A549 (cell line): ENCODE results near the gene KBTBD7. TPM values are rescaled to one million over a fixed set of nuclear protein-coding genes. Genes with fewer than 3 reads are reported as not detected.

Experiments
- ATAC-seq, 2 experiments: fragments of 200-7000 bp in 1 of 2; fragments of >200 bp in 1 of 2; cut with Nextera tagmentation in 1 of 2; cut with Tn5 transposase in 1 of 2; 3 replicates each; pipeline versions ENCODE4 v1.8.0 to v1.9.1; 2018 to 2020; ENCODE audit warnings: mild to moderate bottlenecking in 1 of 2, moderate library complexity in 1 of 2
- CTCF ChIA-PET: fragments of 300-600 bp; sonication (Branson Sonifier 250); formaldehyde crosslinking; extraction: SDS; loops from one replicate; lab custom pipeline; 2021; ENCODE audit warnings: antibody characterized with exemption, inconsistent platforms; lab: Yijun Ruan, JAX
- POLR2A ChIA-PET: fragments of 350-600 bp; formaldehyde crosslinking; extraction: SDS; loops from one replicate; lab custom pipeline; 2021; ENCODE audit warnings: antibody characterized with exemption, inconsistent platforms; lab: Yijun Ruan, JAX
- DNase-seq, 2 experiments: peaks; one replicate each; pipeline versions ENCODE4 v3.0.0 to v3.0.0-alpha.2; 2011 to 2016; ENCODE audit warnings: low read depth in 1 of 2, low spot score in 1 of 2
- FAIRE-seq: peaks from 2 replicates; lab custom pipeline; 2011; peaks lifted over from hg19 to GRCh38; lab: Jason Lieb, UNC
- H3K27ac ChIP-seq, 2 experiments: fragments of >200 bp; sonication (Bioruptor Twin); formaldehyde crosslinking; 3 replicates each; pipeline ENCODE4 v1.5.1; 2016 to 2017
- H3K4me1 ChIP-seq: fragments of >200 bp; sonication (Bioruptor Twin); formaldehyde crosslinking; 3 replicates; pipeline ENCODE4 v1.6.1; 2016
- H3K4me2 ChIP-seq: fragments of >200 bp; sonication (Bioruptor Twin); formaldehyde crosslinking; 3 replicates; pipeline ENCODE4 v1.6.1; 2016
- H3K4me3 ChIP-seq: fragments of >200 bp; sonication (Bioruptor Twin); formaldehyde crosslinking; 3 replicates; pipeline ENCODE4 v1.5.1; 2016
- H3K9me3 ChIP-seq: fragments of >200 bp; sonication (Bioruptor Twin); formaldehyde crosslinking; 3 replicates; pipeline ENCODE4 v1.6.1; 2016
- ATOH8 ChIP-seq: fragments of 250-450 bp; sonication (Bioruptor Pico); IDR thresholded peaks from 2 replicates; pipeline ENCODE4 v1.5.0; 2020; ENCODE audit warnings: low read depth, mild to moderate bottlenecking, moderate library complexity
- CHD2 ChIP-seq: fragments of 150-350 bp; IDR thresholded peaks from 2 replicates; pipeline ENCODE4 v1.6.1; 2014; ENCODE audit warnings: low read length; ENCODE audit not compliant: partially characterized antibody
- EP300 ChIP-seq, 2 experiments: fragments of >200 bp; sonication (Bioruptor Twin); formaldehyde crosslinking; IDR thresholded peaks; 2 replicates in 1 of 2; 3 replicates in 1 of 2; pipeline ENCODE4 v1.6.1; 2016 to 2017
- FOSB ChIP-seq: fragments of 250-450 bp; sonication (Bioruptor Pico); IDR thresholded peaks from 2 replicates; pipeline ENCODE4 v1.5.0; 2020; ENCODE audit warnings: mild to moderate bottlenecking, moderate library complexity
- GATA3 ChIP-seq: IDR thresholded peaks from 2 replicates; pipeline ENCODE4 v1.6.1; 2012; ENCODE audit warnings: borderline replicate concordance
- HEYL ChIP-seq: fragments of 250-450 bp; sonication (Bioruptor Pico); IDR thresholded peaks from 2 replicates; pipeline ENCODE4 v1.8.0; 2021; ENCODE audit warnings: mild to moderate bottlenecking, moderate library complexity
- HOXA7 ChIP-seq: fragments of 250-450 bp; sonication (Bioruptor Pico); IDR thresholded peaks from 2 replicates; pipeline ENCODE4 v1.5.0; 2020; ENCODE audit warnings: mild to moderate bottlenecking, moderate library complexity
- HOXB13 ChIP-seq: fragments of 250-450 bp; sonication (Bioruptor Pico); IDR thresholded peaks from 2 replicates; pipeline ENCODE4 v1.5.0; 2020; ENCODE audit warnings: low read depth, mild to moderate bottlenecking, moderate library complexity
- KDM5A ChIP-seq: fragments of 200-600 bp; sonication (generic); IDR thresholded peaks from 2 replicates; pipeline ENCODE4 v1.6.1; 2016; ENCODE audit warnings: antibody characterized with exemption, mild to moderate bottlenecking
- MAFK ChIP-seq: fragments of 450-650 bp; IDR thresholded peaks from 2 replicates; pipeline ENCODE4 v1.6.1; 2014; ENCODE audit not compliant: partially characterized antibody
- MAZ ChIP-seq: fragments of 150-350 bp; IDR thresholded peaks from 2 replicates; pipeline ENCODE4 v1.6.1; 2014; ENCODE audit warnings: antibody characterized with exemption, low read depth, low read length, borderline replicate concordance
- MYC ChIP-seq: IDR thresholded peaks from 2 replicates; pipeline ENCODE4 v1.6.1; 2012; ENCODE audit warnings: mild to moderate bottlenecking, inconsistent platforms, low read length, improper control_type of control experiment, borderline replicate concordance
- NFE2L2 ChIP-seq: fragments of 150-350 bp; conservative IDR thresholded peaks from 2 replicates; pipeline ENCODE4 v1.6.1; 2014; ENCODE audit warnings: low read length
- NPAS2 ChIP-seq: fragments of 250-450 bp; sonication (Bioruptor Pico); IDR thresholded peaks from 2 replicates; pipeline ENCODE4 v1.8.0; 2022; ENCODE audit warnings: mild to moderate bottlenecking, moderate library complexity, borderline replicate concordance
- NR3C1 ChIP-seq: fragments of >200 bp; sonication (Bioruptor Twin); formaldehyde crosslinking; IDR thresholded peaks from 3 replicates; pipeline ENCODE4 v1.6.1; 2017
- PBX3 ChIP-seq: IDR thresholded peaks from 2 replicates; pipeline ENCODE4 v1.6.1; 2012
- POLR2AphosphoS2 ChIP-seq: conservative IDR thresholded peaks from 2 replicates; pipeline ENCODE4 v1.6.1; 2012; ENCODE audit warnings: low read length, improper control_type of control experiment, inconsistent platforms
- RAD21 ChIP-seq, 2 experiments: fragments of >200 bp in 1 of 2; sonication (Bioruptor Twin) in 1 of 2; formaldehyde crosslinking in 1 of 2; IDR thresholded peaks in 1 of 2; conservative IDR thresholded peaks in 1 of 2; 2 replicates in 1 of 2; 3 replicates in 1 of 2; pipeline ENCODE4 v1.6.1; 2012 to 2018; ENCODE audit warnings: inconsistent platforms in 1 of 2
- SMC3 ChIP-seq: fragments of >200 bp; sonication (Bioruptor Twin); formaldehyde crosslinking; IDR thresholded peaks from 3 replicates; pipeline ENCODE4 v1.6.1; 2018; ENCODE audit warnings: inconsistent platforms
- TFCP2L1 ChIP-seq: fragments of 250-450 bp; sonication (Bioruptor Pico); IDR thresholded peaks from 2 replicates; pipeline ENCODE4 v1.5.0; 2021; ENCODE audit warnings: mild to moderate bottlenecking
- ZNF302 ChIP-seq: fragments of 250-450 bp; sonication (Bioruptor Pico); IDR thresholded peaks from 2 replicates; pipeline ENCODE4 v1.9.0; 2021; ENCODE audit warnings: inconsistent platforms, mild to moderate bottlenecking, moderate library complexity
- WGBS: methylation state at CpG from one replicate; pipeline ENCODE4 v1.1.6; 2017; ENCODE audit errors: missing lambda C conversion rate; 5-methylcytosine and 5-hydroxymethylcytosine counted together
- polyA plus RNA-seq, 4 experiments: library from polyadenylated mRNA; depleted of rRNA in 3 of 4; stranded (reverse); fragments of >200 nt; fragmentation: RNase III in 1 of 4; extraction: RNeasy Plus Mini Kit Qiagen cat#74134 plus additional on column Dnase treatment in 1 of 4; gene quantifications; 2 replicates in 3 of 4; 3 replicates in 1 of 4; pipeline ENCODE4 v1.2.3, GENCODE V29; 2011 to 2017

The KBTBD7 gene
- polyA plus RNA-seq, 2 of the 4 experiments (the other 2 are of a cell fraction), result 3.2 to 4.4 TPM

GRCh38 chr13:41156620-41157019, 37.7 kb downstream of the KBTBD7 start:
- CTCF ChIA-PET, result no interaction called here
- peaks cover 5% of the 10 kb centered on the region; the same call in 2 of the 3 replicates for H3K9me3 ChIP-seq
- no peak for TF ChIP-seq NFE2L2
- TF ChIP-seq KDM5A, result no peak
- no peak for TF ChIP-seq MAFK
- TF ChIP-seq CHD2, result no peak
- TF ChIP-seq HOXA7 (CRISPR knock-in tag), result no peak

GRCh38 chr13:41154042-41154441, 40.3 kb downstream of the KBTBD7 start:
- DNase-seq, result no peak
- FAIRE-seq, result no peak
- TF ChIP-seq RAD21 (conservative IDR thresholded peaks at IDR 0.05 in 1 of 2, IDR thresholded peaks at IDR 0.05 in 1 of 2) (no peak), GATA3 (no peak), MYC (no peak), ZNF302 (CRISPR knock-in tag) (no peak), MAFK (no peak), MAZ (no peak), HOXB13 (CRISPR knock-in tag) (no peak), NFE2L2 (no peak), FOSB (CRISPR knock-in tag) (no peak), PBX3 (no peak), NR3C1 (no peak), TFCP2L1 (CRISPR knock-in tag) (no peak), HEYL (CRISPR knock-in tag) (no peak), CHD2 (no peak)
- TF ChIP-seq, all 56 proteins: peak for 0
- ChIA-PET CTCF (no interaction called here), POLR2A (no interaction called here)
- no peak for ATAC-seq
- Histone ChIP-seq H3K27ac (no peak overlapping the region), H3K4me2 (no peak overlapping the region), H3K4me3 (no peak overlapping the region), H3K9me3 (peaks cover 20% of the 10 kb centered on the region), H3K4me1 (no peaks in the 10 kb centered on the region)

More at GRCh38 chr13:41156620-41157019, 37.7 kb downstream of the KBTBD7 start:
- no peak overlapping the region for H3K27ac ChIP-seq
- 48% methylated on average over 2 of the region's 2 CpGs for WGBS
- ATAC-seq, result no peak
- no peaks in the 10 kb centered on the region for H3K4me1 ChIP-seq
- DNase-seq, result no peak
- H3K4me2 ChIP-seq, result no peak overlapping the region
- no peak overlapping the region for H3K4me3 ChIP-seq
- no peak for FAIRE-seq
- POLR2A ChIA-PET, result no interaction called here

- DNase-seq (no peak), ATAC-seq (no peak)
- H3K4me3 ChIP-seq, result no peak overlapping the region
- ChIA-PET CTCF (interaction anchor here (0.6 to 1.0 kb wide), 2 partner anchors 98 to 190 kb away, joined by 3 read pairs; no protein-coding TSS in a partner anchor), POLR2A (no interaction called here)
- TF ChIP-seq HOXB13 (CRISPR knock-in tag) (no peak), SMC3 (no peak), KDM5A (no peak), MYC (no peak), ATOH8 (CRISPR knock-in tag) (no peak), POLR2AphosphoS2 (no peak), EP300 (IDR thresholded peaks at IDR 0.05) (no peak), HEYL (CRISPR knock-in tag) (no peak), NPAS2 (CRISPR knock-in tag) (no peak)
- TF ChIP-seq, all 56 proteins: peak for 0
- 73% methylated on average over 3 of the region's 3 CpGs for WGBS
- Histone ChIP-seq H3K27ac (no peak overlapping the region), H3K4me2 (no peak overlapping the region), H3K4me1 (no peaks in the 10 kb centered on the region), H3K9me3 (peaks cover 36% of the 10 kb centered on the region)
- no peak for FAIRE-seq
These were observed 42.4 kb downstream of the KBTBD7 start for GRCh38 chr13:41152005-41152404.
